A673 (cell line): ENCODE data around the gene CGNL1. TPM values are rescaled to one million over a fixed set of nuclear protein-coding genes. Genes with fewer than 3 reads are reported as not detected.
A peak's percentile ranks its signal among the peaks of the same experiment; 100 is the strongest.

Source experiments
- BruUV-seq: library from RNA; stranded (reverse); fragments of 400-500 nt; replicated peaks from 2 replicates; lab custom pipeline; 2021; lab: Mats Ljungman, UMichigan
- CTCF ChIA-PET: fragments of 300-600 bp; sonication (Branson Sonifier 250); formaldehyde crosslinking; loops from one replicate; lab custom pipeline; 2022; ENCODE audit warnings: antibody characterized with exemption; lab: Charles Lee
- POLR2A ChIA-PET: fragments of 300-600 bp; sonication (Branson Sonifier 250); formaldehyde crosslinking; loops from one replicate; lab custom pipeline; 2022; ENCODE audit warnings: antibody characterized with exemption; ENCODE audit not compliant: low non-redundant PET; lab: Charles Lee
- DNase-seq: peaks from one replicate; pipeline ENCODE4 v3.0.0-alpha.2; 2015; ENCODE audit warnings: low spot score
- H3K27ac ChIP-seq: fragments of 200-600 bp; sonication (generic); 2 replicates; pipeline ENCODE4 v1.5.1; 2016; ENCODE audit warnings: mixed run types, low read depth, mild to moderate bottlenecking, mixed read lengths, antibody characterized with exemption, low read length; ENCODE audit not compliant: poor library complexity, severe bottlenecking
- H3K27me3 ChIP-seq: fragments of 200-600 bp; sonication (generic); replicated peaks from 2 replicates; pipeline ENCODE4 v1.6.1; 2017; ENCODE audit warnings: mixed run types, low read depth, mild to moderate bottlenecking, mixed read lengths, antibody characterized with exemption, low read length; ENCODE audit not compliant: insufficient read depth, poor library complexity
- H3K36me3 ChIP-seq: fragments of 200-600 bp; sonication (generic); 2 replicates; pipeline ENCODE4 v1.6.1; 2016; ENCODE audit warnings: mixed run types, mild to moderate bottlenecking, mixed read lengths, antibody characterized with exemption, low read length; ENCODE audit not compliant: insufficient read depth, poor library complexity, severe bottlenecking
- H3K4me1 ChIP-seq: fragments of 200-600 bp; sonication (generic); 2 replicates; pipeline ENCODE4 v1.6.1; 2017; ENCODE audit warnings: mixed run types, mild to moderate bottlenecking, mixed read lengths, antibody characterized with exemption, low read length; ENCODE audit not compliant: insufficient read depth, poor library complexity, severe bottlenecking
- H3K4me3 ChIP-seq: fragments of 200-600 bp; sonication (generic); 2 replicates; pipeline ENCODE4 v1.5.1; 2016; ENCODE audit warnings: low read depth, mixed run types, mild to moderate bottlenecking, mixed read lengths, low read length; ENCODE audit not compliant: poor library complexity, severe bottlenecking
- H3K9me3 ChIP-seq: fragments of 200-600 bp; sonication (generic); 2 replicates; pipeline ENCODE4 v1.6.1; 2016; ENCODE audit warnings: mixed run types, low read depth, mild to moderate bottlenecking, mixed read lengths, antibody characterized with exemption, low read length; ENCODE audit not compliant: poor library complexity, severe bottlenecking
- EZH2 ChIP-seq: fragments of 200-600 bp; sonication (generic); IDR thresholded peaks from 2 replicates; pipeline ENCODE4 v1.6.1; 2017; ENCODE audit warnings: borderline replicate concordance, low read depth, mild to moderate bottlenecking, mixed read lengths, antibody characterized with exemption, low read length; ENCODE audit not compliant: poor library complexity, severe bottlenecking
- intact Hi-C: fragments of 100-400 bp; cut with micrococcal nuclease; formaldehyde crosslinking; loops from one replicate; pipeline ENCODE4 v1.10.0; 2022; ENCODE audit not compliant: unreplicated experiment
- total RNA-seq: library from RNA; stranded (reverse); gene quantifications from 2 replicates; pipeline ENCODE4 v1.2.3, GENCODE V29; 2021
- TF ChIP-seq, protein P1 (sequence below): fragments of 300-800, 200-600 bp; sonication (generic); conservative IDR thresholded peaks from 2 replicates; pipeline ENCODE4 v1.5.1; 2017; ENCODE audit warnings: low read depth, mild to moderate bottlenecking, antibody characterized with exemption, low read length, moderate library complexity, mixed read lengths

The CGNL1 gene
- total RNA-seq, 1 experiment from 2014 or later = 0.58 TPM

GRCh38 chr15:57505949-57506391 is 129.7 kb downstream of the CGNL1 start:
- intact Hi-C loops = no loop called here
- Histone ChIP-seq H3K27me3 (no peaks in the 10 kb centered on the region), H3K4me3 (no peak overlapping the region), H3K9me3 (no peaks in the 10 kb centered on the region), H3K4me1 (no peaks in the 10 kb centered on the region), H3K27ac (no peak overlapping the region), H3K36me3 (no peaks in the 10 kb centered on the region)
- TF ChIP-seq, protein P1, sequence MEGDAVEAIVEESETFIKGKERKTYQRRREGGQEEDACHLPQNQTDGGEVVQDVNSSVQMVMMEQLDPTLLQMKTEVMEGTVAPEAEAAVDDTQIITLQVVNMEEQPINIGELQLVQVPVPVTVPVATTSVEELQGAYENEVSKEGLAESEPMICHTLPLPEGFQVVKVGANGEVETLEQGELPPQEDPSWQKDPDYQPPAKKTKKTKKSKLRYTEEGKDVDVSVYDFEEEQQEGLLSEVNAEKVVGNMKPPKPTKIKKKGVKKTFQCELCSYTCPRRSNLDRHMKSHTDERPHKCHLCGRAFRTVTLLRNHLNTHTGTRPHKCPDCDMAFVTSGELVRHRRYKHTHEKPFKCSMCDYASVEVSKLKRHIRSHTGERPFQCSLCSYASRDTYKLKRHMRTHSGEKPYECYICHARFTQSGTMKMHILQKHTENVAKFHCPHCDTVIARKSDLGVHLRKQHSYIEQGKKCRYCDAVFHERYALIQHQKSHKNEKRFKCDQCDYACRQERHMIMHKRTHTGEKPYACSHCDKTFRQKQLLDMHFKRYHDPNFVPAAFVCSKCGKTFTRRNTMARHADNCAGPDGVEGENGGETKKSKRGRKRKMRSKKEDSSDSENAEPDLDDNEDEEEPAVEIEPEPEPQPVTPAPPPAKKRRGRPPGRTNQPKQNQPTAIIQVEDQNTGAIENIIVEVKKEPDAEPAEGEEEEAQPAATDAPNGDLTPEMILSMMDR = no peak
- no peak for TF ChIP-seq EZH2
- no peak for DNase-seq
- CTCF ChIA-PET = no interaction called here
- no TSS peak for BruUV-seq
- POLR2A ChIA-PET = no interaction called here

- Histone ChIP-seq H3K36me3 (no peaks in the 10 kb centered on the region), H3K27me3 (no peaks in the 10 kb centered on the region), H3K4me1 (no peaks in the 10 kb centered on the region), H3K9me3 (no peaks in the 10 kb centered on the region), H3K27ac (no peak overlapping the region), H3K4me3 (no peak overlapping the region)
- POLR2A ChIA-PET = no interaction called here
- TF ChIP-seq EZH2 = no peak
- TF ChIP-seq, protein P1 = peak; percentile 42
- intact Hi-C loops = no loop called here
- no TSS peak for BruUV-seq
- CTCF ChIA-PET = no interaction called here
- DNase-seq = peak; percentile 11
Measured at GRCh38 chr15:57506422-57506821, 130.1 kb downstream of the CGNL1 start.

- POLR2A ChIA-PET = no interaction called here
- intact Hi-C loops = no loop called here
- Histone ChIP-seq H3K4me1 (no peaks in the 10 kb centered on the region), H3K9me3 (no peaks in the 10 kb centered on the region), H3K27ac (no peak overlapping the region), H3K36me3 (no peaks in the 10 kb centered on the region), H3K27me3 (no peaks in the 10 kb centered on the region), H3K4me3 (no peak overlapping the region)
- no peak for DNase-seq
- no peak for TF ChIP-seq EZH2
- TF ChIP-seq, protein P1 = no peak
- CTCF ChIA-PET = no interaction called here
- BruUV-seq = no TSS peak
Measured at GRCh38 chr15:57507111-57507510, 130.8 kb downstream of the CGNL1 start.
